HG03457 (cell line): ENCODE measurements around the gene CCIN.

Experiments used
- ATAC-seq: cut with Tn5 transposase; IDR thresholded peaks from one replicate; pipeline ENCODE4 v1.9.1; 2021; ENCODE audit warnings: moderate number of reproducible peaks; ENCODE audit not compliant: unreplicated experiment

The CCIN gene

DNA sequence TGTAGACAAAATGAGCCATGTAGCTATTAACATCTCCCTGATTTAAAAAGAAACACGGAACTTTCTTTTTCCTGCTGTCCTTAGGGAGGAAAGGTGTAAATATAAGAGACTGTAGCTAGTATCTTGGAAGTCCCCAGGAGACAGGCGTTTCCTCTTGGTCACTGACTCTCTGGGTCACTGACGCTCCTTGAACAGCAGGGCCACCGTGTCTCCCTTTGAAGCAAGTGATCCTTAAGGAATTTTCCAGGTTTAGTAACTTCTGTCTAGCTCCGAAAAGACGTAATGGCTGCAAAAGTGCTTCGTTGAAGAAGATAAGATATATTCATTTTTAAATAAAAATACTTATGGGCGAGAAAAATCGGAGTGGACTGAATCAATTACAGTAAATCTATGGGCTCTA lies 20.8 kb downstream of the CCIN start:
- no peak for ATAC-seq

GRCh38 chr9:36190388-36191289 lies 21.5 kb downstream of the CCIN start, which contains the start of gene CLTA:
TSS of gene CLTA (plus strand) at chr9:36190921. CDS start at chr9:36191057, 136 bp downstream.
- ATAC-seq = peak; percentile 92

GRCh38 chr9:36191290-36191645 lies 22.1 kb downstream of the CCIN start:
- ATAC-seq = peak; percentile 2

- ATAC-seq = no peak
These were observed 22.5 kb downstream of the CCIN start for GRCh38 chr9:36191686-36192085.

DNA sequence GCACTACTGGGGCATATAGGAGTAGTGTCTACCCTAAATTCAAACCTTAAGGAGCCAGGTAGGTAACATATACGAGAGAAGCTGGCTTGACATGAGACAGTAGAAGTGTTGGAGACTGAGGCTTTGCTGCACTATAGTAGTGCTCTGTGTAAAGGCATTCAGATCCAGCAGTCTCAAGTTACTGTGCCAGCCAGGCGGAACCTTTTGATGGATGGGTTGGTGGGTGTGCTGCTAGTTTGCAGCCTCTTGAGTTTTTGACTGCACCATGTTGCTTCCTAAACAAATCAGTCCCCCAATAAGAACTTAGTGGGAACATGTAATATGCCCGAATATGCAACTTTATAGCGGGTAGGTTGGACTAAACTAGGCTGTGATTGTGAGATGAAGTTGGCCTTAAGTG lies 23.0 kb downstream of the CCIN start:
- no peak for ATAC-seq

DNA sequence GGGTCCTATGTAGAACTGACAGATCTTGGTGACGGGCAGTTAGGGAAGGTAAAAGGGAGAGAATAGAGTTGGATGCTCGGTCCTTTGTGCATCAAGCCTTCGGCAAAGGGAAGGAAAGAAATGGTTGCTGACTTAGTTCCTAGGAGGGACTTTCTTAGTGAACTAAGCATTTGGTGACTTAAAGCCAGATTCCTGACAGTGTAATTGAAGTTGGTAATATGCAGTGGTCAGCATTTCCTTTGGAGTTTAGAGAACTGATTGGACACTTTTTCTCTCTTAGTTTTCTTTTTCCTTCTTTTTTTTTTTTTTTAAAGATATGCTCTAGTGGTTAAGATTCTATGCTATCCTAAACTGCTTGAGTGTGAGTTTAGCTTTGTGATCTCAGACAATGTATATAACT lies 23.8 kb downstream of the CCIN start:
- ATAC-seq = no peak

DNA sequence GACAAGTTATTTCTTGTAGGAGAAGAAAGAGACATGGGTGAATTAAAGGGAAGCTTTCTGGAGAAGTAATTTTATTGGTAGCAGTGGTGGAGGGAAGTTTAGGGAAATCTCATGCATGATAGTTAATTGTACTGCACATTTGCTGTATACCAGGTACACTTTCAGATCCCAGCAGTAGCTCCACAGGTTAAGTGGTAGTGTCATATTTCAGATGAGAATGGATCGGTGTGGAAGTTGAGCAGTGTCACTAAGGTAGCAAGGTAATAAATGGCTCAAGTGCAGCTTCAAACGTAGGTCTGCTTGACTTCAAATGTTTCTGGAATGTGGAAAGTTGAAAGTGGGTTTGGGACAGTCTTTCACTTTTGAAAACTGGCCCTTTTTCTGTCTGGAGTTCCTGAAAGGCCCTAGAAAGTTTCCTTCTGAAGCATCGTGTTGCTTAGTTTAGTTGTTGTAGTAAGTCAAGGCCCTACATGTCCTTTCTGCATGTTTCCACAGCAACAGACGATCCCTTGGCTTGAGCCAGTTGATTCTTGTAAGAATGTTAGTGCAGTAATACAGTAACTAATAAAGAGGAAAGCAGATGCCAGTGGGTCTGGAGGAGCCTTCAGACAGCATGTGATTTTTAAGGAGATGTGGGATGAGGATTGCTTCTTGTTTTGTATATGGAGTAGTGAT lies 25.3 kb downstream of the CCIN start:
- no peak for ATAC-seq

DNA sequence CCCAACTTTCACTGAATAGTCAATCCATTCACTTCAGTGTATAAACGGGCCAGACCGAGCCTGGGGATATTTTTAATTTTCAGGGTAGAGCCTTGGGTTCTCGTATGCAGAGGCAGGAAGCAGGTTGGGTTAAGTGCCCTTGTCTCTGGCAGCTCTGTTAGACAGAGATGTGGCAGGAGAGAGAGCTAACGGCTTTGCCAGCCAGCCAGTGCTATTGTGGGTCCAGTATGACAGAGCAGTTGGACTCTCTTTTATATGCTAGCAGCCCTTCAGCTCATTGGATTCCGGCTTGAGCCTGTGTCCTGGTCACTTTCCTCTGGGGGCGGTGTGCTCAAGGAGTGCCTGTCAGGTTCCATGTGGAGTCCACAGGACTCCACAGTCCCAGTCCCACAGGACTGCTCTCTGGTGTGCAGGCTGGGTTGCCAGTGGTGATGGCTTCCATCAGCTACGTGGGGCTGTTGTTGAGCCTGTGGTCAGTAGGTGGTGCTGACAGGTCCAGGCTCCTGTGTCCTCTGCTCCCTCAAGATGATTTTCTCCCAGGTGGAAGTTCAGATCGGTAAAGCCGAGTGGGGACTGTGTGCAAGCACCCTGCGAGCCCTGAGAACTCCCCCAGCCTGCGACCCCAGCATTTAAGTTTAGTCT lies 35.8 kb downstream of the CCIN start:
- ATAC-seq = no peak

GRCh38 chr9:36207016-36207415 lies 37.8 kb downstream of the CCIN start:
- no peak for ATAC-seq

GRCh38 chr9:36207546-36208012 lies 38.4 kb downstream of the CCIN start:
- ATAC-seq = no peak

- ATAC-seq = no peak
These were observed 39.5 kb downstream of the CCIN start for GRCh38 chr9:36208521-36209253.

DNA sequence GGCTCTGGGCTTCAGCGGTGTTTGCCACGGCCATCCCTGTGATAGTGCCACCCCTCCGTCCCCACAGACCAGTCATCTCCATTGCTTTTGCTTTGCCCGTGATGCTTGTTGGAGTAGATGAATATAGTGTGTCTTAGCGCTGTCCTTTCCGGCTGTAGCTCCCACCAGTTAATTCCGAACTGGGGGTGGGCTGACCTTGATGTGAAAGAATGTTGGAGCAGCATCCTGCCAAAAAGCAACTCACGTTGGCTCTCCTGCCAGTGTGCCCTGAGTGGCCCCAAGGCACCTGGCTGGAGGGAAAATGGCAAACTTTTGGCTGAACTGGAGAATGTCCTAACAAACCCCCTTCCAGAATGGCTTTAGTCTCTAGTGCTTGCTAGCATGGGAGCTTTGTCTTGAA lies 41.5 kb downstream of the CCIN start:
- ATAC-seq = no peak

- no peak for ATAC-seq
These were observed 42.3 kb downstream of the CCIN start for GRCh38 chr9:36211510-36211909.

GRCh38 chr9:36213387-36213786 lies 44.2 kb downstream of the CCIN start:
- ATAC-seq = no peak

DNA sequence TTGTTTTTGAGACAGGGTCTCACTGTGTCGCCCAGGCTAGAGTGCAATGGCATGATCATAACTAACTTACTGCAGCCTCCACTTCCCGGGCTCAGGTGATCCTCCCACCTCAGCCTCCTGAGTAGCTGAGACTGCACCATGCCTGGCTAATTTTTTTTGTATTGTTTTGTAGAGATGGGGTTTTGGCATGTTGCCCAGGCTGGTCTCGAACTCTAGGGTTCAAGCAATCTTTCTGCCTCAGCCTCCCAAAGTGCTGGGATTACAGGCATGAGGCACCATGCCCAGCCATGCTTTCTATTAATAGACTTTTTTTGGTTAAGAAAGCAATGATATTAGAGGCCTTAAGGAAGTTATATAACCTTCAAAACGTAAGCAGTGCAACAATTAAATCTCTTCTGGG lies 44.8 kb downstream of the CCIN start:
- no peak for ATAC-seq

DNA sequence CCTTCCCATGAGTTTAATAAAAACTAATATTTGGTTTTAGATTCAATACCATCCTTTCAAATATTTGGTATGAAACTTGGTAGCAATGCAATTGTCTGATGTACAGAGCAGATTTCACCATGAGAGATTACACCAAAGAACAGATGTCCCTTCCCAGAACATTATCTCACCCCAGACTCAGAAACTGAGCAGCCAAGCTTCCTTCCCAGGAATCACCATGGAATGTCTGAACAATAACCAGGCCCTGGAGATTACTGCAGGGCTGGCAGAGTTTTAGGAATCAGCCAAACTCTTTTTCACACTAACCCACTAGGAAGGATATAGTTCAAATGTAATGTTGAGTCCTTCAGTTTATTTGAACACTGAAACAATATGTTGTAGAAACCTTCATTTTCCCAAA lies 45.4 kb downstream of the CCIN start:
- no peak for ATAC-seq

DNA sequence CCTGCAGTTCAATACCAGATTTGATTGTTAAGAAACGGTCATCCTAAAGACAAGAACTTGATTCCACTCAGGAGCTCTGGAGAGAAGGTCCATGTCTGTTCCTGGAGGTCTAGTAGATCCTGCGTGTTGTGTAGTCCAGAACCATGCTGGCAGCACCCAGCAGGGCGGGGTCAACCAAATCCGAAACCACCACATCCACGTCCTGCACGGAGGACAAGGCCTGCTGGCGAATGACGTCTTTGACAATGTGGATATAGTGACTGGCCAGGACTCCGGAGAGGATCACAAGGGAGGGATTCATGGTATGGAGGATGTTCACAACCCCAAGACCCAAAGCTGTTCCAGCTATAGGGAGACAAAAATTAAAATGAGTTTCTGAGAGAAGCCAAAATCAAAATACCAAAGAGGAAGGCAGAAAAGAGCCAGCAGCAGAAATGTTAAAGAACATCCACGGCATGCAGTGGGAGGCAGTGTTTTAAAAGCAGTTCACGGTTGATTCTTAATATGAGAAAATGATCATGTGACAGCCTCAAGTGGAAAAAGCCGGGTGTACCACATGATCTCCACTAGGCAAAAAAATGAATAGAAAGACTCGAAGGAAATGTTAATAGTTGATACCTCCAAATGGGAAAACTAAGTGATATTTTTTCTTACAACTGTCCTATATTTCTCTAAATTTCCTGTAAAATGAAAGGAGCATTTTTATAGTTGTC lies 48.2 kb downstream of the CCIN start:
- ATAC-seq = no peak

- no peak for ATAC-seq
These were observed 48.8 kb downstream of the CCIN start for GRCh38 chr9:36218011-36218410.

DNA sequence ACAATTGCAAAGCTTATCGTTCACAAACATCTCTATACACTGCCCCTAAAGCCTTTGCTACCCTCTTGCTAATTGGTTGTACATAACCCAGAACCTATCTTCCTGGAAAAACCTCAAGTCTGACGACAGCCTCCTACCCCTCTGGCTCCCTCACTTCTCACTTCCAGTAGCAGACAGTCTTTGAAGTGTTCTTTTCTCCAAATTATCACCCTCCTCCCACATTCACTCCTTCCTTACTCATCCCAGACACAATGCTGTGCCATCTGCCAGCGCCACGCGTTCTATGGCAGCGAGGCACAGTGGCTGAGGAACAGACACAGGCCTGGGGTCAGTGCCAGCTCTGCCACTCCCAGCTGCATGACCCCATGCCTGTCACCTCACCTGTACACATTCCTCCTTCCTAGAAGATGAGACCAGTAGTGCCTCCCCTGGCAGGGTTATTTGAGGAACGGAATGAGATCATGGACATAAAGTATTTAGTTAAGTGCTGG lies 49.3 kb downstream of the CCIN start:
- ATAC-seq = no peak
